ENCODE results near the gene OLA1.

Gene OLA1

GRCh38 chr2:174025271-174026121, 222.8 kb downstream of the OLA1 start:
- no peak overlapping the region for H3K4me2 ChIP-seq

GRCh38 chr2:174024524-174025270, 223.6 kb downstream of the OLA1 start:
- Histone ChIP-seq H3K4me3 (IDR thresholded peaks at IDR 0.05; ENCODE audit: insufficient read depth, low read depth, low read length) (no peak overlapping the region), H4K20me1 (ENCODE audit: insufficient read depth) (no peaks in the 10 kb centered on the region), H3K4me2 (no peak overlapping the region), H3K27me3 (ENCODE audit: insufficient read depth, low read depth) (no peaks in the 10 kb centered on the region), H3K27ac (no peak overlapping the region), H3K4me1 (ENCODE audit: low read depth, poor library complexity, severe bottlenecking) (no peaks in the 10 kb centered on the region), H3K9ac (no peak overlapping the region), H3K36me3 (ENCODE audit: insufficient read depth) (no peaks in the 10 kb centered on the region), H3K79me2 (ENCODE audit: insufficient read depth, low read depth) (no peaks in the 10 kb centered on the region), H2AFZ (ENCODE audit: low read depth) (no peak overlapping the region)
- TF ChIP-seq CTCF (conservative IDR thresholded peaks at IDR 0.05; ENCODE audit: low read depth, low read length), result no peak

More at GRCh38 chr2:174025271-174026121, 222.8 kb downstream of the OLA1 start:
- no peak overlapping the region for H3K4me3 ChIP-seq (IDR thresholded peaks at IDR 0.05; ENCODE audit: insufficient read depth, low read depth, low read length)
- no peak overlapping the region for H3K27ac ChIP-seq
- no peaks in the 10 kb centered on the region for H3K4me1 ChIP-seq (ENCODE audit: low read depth, poor library complexity, severe bottlenecking)
- H4K20me1 ChIP-seq (ENCODE audit: insufficient read depth), result no peaks in the 10 kb centered on the region
- no peak overlapping the region for H2AFZ ChIP-seq (ENCODE audit: low read depth)
- TF ChIP-seq CTCF (conservative IDR thresholded peaks at IDR 0.05; ENCODE audit: low read depth, low read length), result no peak
- no peaks in the 10 kb centered on the region for H3K27me3 ChIP-seq (ENCODE audit: insufficient read depth, low read depth)
- no peak overlapping the region for H3K9ac ChIP-seq
- no peaks in the 10 kb centered on the region for H3K36me3 ChIP-seq (ENCODE audit: insufficient read depth)
- H3K79me2 ChIP-seq (ENCODE audit: insufficient read depth, low read depth), result no peaks in the 10 kb centered on the region

- Histone ChIP-seq H3K79me2 (ENCODE audit: insufficient read depth, low read depth) (no peaks in the 10 kb centered on the region), H2AFZ (ENCODE audit: low read depth) (no peak overlapping the region), H3K36me3 (ENCODE audit: insufficient read depth) (no peaks in the 10 kb centered on the region), H3K4me3 (IDR thresholded peaks at IDR 0.05; ENCODE audit: insufficient read depth, low read depth, low read length) (no peak overlapping the region), H4K20me1 (ENCODE audit: insufficient read depth) (no peaks in the 10 kb centered on the region), H3K4me2 (no peak overlapping the region), H3K27ac (no peak overlapping the region), H3K4me1 (ENCODE audit: low read depth, poor library complexity, severe bottlenecking) (no peaks in the 10 kb centered on the region), H3K9ac (no peak overlapping the region), H3K27me3 (ENCODE audit: insufficient read depth, low read depth) (no peaks in the 10 kb centered on the region)
- no peak for TF ChIP-seq CTCF (conservative IDR thresholded peaks at IDR 0.05; ENCODE audit: low read depth, low read length)
Observed at GRCh38 chr2:174023591-174024523, 224.5 kb downstream of the OLA1 start.

Data from KMS-11 (cell line).